ENCODE data around the gene CKMT2. TPM values are rescaled to one million over a fixed set of nuclear protein-coding genes. Genes with fewer than 3 reads are reported as not detected.

Gene CKMT2
- total RNA-seq, result 5.0 and 5.5 TPM in 2 replicates
- 5.3 and 7.8 TPM in 2 replicates for polyA plus RNA-seq

DNA sequence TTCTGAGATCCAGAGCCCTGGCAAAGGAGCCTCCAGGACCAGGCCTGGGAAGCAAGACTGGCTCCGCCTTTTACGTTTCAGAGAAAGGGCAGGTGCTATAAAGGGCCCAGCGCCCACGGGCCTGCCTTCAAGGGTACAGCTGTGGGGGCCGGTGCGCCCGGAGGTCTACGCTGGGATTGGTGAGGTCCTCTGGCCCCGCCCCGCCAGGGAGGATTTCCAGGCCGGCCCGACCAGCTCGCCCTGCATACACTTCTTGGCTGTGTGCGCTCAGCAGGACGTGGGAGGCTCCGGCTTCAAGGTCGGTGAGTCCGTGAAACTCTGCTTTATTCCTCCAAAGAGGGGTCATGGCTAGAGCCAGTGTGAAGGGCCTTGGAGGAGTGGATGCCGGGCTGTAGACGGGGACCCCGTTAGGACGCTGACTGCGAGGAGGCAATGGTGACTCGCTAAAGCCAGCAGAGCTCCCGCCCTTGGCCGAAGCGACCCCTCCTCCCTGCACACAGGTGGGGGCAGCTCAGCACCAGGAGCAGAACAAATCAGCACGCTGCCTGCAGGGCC, at the start of gene CKMT2:
CKMT2 (plus strand) TSS at position 243 of the 555 bp plus-strand sequence. CDS start 17,811 bp downstream, outside the sequence.
- H3K9me3 ChIP-seq (ENCODE audit: low read depth), result no peaks in the 10 kb centered on the region
- no peaks in the 10 kb centered on the region for H4K20me1 ChIP-seq (ENCODE audit: insufficient read depth, poor library complexity, severe bottlenecking)
- H3K4me3 ChIP-seq, result no peak within 1 kb of the TSS
- H3K27ac ChIP-seq, result peak within 1 kb of the TSS; percentile 27
- H3K4me1 ChIP-seq (ENCODE audit: insufficient read depth), result no peaks in the 10 kb centered on the region
- peak within 1 kb of the TSS; percentile 72 for H2AFZ ChIP-seq
- whole genome bisulfite sequencing (ENCODE audit: low lambda C conversion rate, missing lambda C conversion rate), result 7% methylated on average over 25 of the region's 28 CpGs
- no peaks in the 10 kb centered on the region for H3K79me2 ChIP-seq
- H3K27me3 ChIP-seq, result no peaks in the 10 kb centered on the region
- H3K4me2 ChIP-seq, result peak within 1 kb of the TSS; percentile 81
- H3K9me2 ChIP-seq (replicated peaks; ENCODE audit: insufficient read depth), result no peaks in the 10 kb centered on the region
- H3K36me3 ChIP-seq (replicated peaks; ENCODE audit: insufficient read depth, low read depth), result no peaks in the 10 kb centered on the region
- TF ChIP-seq EZH2phosphoT487 (IDR thresholded peaks at IDR 0.05; ENCODE audit: low read depth, severe bottlenecking, unreplicated experiment) (no peak), EZH2 (IDR thresholded peaks at IDR 0.05; ENCODE audit: borderline replicate concordance) (no peak)
- TF ChIP-seq, protein P1, sequence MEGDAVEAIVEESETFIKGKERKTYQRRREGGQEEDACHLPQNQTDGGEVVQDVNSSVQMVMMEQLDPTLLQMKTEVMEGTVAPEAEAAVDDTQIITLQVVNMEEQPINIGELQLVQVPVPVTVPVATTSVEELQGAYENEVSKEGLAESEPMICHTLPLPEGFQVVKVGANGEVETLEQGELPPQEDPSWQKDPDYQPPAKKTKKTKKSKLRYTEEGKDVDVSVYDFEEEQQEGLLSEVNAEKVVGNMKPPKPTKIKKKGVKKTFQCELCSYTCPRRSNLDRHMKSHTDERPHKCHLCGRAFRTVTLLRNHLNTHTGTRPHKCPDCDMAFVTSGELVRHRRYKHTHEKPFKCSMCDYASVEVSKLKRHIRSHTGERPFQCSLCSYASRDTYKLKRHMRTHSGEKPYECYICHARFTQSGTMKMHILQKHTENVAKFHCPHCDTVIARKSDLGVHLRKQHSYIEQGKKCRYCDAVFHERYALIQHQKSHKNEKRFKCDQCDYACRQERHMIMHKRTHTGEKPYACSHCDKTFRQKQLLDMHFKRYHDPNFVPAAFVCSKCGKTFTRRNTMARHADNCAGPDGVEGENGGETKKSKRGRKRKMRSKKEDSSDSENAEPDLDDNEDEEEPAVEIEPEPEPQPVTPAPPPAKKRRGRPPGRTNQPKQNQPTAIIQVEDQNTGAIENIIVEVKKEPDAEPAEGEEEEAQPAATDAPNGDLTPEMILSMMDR (IDR thresholded peaks at IDR 0.05; ENCODE audit: poor library complexity), result no peak
- peak; percentile 81 for DNase-seq (ENCODE audit: low spot score)

DNA sequence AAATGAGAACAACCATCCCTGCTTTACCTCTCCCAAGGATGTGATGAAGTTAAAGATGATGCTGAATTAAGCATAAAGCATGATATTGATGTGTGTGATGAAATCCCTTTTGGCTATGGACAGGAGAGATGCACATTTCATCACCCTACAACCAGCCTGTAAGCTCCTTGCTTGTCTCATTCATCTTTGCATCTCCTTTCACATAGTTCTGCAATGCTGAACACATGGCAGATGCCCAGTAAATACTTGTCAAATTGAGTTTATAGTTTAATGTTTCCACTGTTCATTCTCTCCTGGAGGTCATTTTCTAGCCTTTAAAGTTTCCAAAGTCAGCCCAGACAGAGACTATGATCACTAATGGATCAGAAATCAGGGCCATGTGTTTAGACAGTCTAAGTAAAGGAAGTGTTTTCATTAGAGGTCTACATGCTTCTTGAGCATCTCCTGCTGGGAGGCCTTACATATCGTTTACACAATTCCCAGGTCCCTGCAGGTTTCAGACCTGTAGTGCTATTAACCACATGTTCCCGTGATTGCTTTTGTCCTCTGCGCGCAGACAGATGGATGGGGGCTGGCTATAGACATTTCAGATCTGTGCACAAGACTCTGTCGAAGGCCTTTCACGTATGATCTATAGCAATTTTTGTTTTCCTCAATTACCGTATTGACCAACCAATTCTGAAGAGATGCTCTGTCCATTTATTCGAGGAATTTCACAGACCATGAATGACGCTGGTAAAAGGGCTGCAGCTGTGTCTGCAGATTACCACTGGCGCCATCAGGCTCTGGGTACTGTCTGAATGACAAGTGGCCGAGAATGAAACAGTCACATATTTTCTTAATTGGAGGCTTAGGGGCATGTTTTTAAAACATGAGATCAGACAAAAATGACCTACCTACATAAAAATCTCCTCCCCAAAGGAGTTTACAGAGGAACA, 49.0 kb upstream of the CKMT2 start:
- Histone ChIP-seq H3K36me3 (replicated peaks; ENCODE audit: insufficient read depth, low read depth) (no peaks in the 10 kb centered on the region), H3K9me2 (replicated peaks; ENCODE audit: insufficient read depth) (no peaks in the 10 kb centered on the region), H3K9me3 (ENCODE audit: low read depth) (no peaks in the 10 kb centered on the region), H3K4me3 (no peak overlapping the region), H2AFZ (no peak overlapping the region), H3K4me2 (no peak overlapping the region), H3K79me2 (no peaks in the 10 kb centered on the region), H3K4me1 (ENCODE audit: insufficient read depth) (no peaks in the 10 kb centered on the region), H3K27me3 (no peaks in the 10 kb centered on the region), H3K27ac (peak overlapping the region; percentile 28), H4K20me1 (ENCODE audit: insufficient read depth, poor library complexity, severe bottlenecking) (no peaks in the 10 kb centered on the region)
- DNase-seq (ENCODE audit: low spot score), result peak; percentile 11
- TF ChIP-seq, protein P1 (IDR thresholded peaks at IDR 0.05; ENCODE audit: poor library complexity), result no peak
- TF ChIP-seq EZH2 (IDR thresholded peaks at IDR 0.05; ENCODE audit: borderline replicate concordance) (no peak), EZH2phosphoT487 (IDR thresholded peaks at IDR 0.05; ENCODE audit: low read depth, severe bottlenecking, unreplicated experiment) (no peak)
- 56% methylated on average over 11 of the region's 11 CpGs for WGBS (ENCODE audit: low lambda C conversion rate, missing lambda C conversion rate)

DNA sequence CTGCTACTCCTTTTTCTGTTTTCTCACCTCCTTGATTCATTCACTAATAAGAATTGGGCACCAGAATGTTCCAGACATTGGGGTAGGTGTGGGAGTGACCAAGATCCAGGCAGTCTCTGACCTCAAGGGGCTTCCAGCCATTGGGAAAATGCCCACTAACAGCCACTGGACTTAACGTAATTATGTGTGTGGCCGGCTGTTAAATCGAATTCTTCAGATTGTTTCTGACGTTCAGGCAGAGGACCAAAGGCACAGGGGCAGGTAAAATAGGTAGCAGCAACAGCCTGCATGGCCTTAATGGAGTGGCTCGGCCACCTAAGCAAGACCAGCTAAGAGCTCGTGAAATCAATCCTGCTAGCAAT, 48.4 kb upstream of the CKMT2 start:
- Histone ChIP-seq H2AFZ (no peak overlapping the region), H3K27me3 (no peaks in the 10 kb centered on the region), H3K27ac (peak overlapping the region; percentile 28), H3K4me1 (ENCODE audit: insufficient read depth) (no peaks in the 10 kb centered on the region), H3K4me3 (no peak overlapping the region), H3K9me3 (ENCODE audit: low read depth) (no peaks in the 10 kb centered on the region), H3K4me2 (no peak overlapping the region), H4K20me1 (ENCODE audit: insufficient read depth, poor library complexity, severe bottlenecking) (no peaks in the 10 kb centered on the region), H3K79me2 (no peaks in the 10 kb centered on the region), H3K9me2 (replicated peaks; ENCODE audit: insufficient read depth) (no peaks in the 10 kb centered on the region), H3K36me3 (replicated peaks; ENCODE audit: insufficient read depth, low read depth) (no peaks in the 10 kb centered on the region)
- no peak for DNase-seq (ENCODE audit: low spot score)
- TF ChIP-seq EZH2phosphoT487 (IDR thresholded peaks at IDR 0.05; ENCODE audit: low read depth, severe bottlenecking, unreplicated experiment), result no peak
- TF ChIP-seq, protein P1 (IDR thresholded peaks at IDR 0.05; ENCODE audit: poor library complexity), result no peak
- TF ChIP-seq EZH2 (IDR thresholded peaks at IDR 0.05; ENCODE audit: borderline replicate concordance), result no peak
- WGBS (ENCODE audit: low lambda C conversion rate, missing lambda C conversion rate), result 57% methylated on average over 6 of the region's 6 CpGs

All from hepatocyte (in vitro differentiated cells).